OCI-LY1 (cell line): ENCODE data around the gene VIL1.

Source experiments
- H2AFZ ChIP-seq: fragments of 200-600 bp; sonication (generic), shearing (Covaris generic); 2 replicates; pipeline ENCODE4 v1.6.0; 2014; ENCODE audit warnings: antibody characterized with exemption, mild to moderate bottlenecking, low read length
- H3F3A ChIP-seq: fragments of 200-600 bp; sonication (generic), shearing (Covaris generic); 2 replicates; pipeline ENCODE4 v1.6.0; 2014; ENCODE audit warnings: mild to moderate bottlenecking, antibody characterized with exemption, low read length, moderate library complexity; ENCODE audit not compliant: insufficient read depth
- H3K27ac ChIP-seq: fragments of 200-600 bp; sonication (generic); 2 replicates; pipeline ENCODE4 v1.5.1; 2014; ENCODE audit warnings: low read length, mixed run types, mild to moderate bottlenecking, low read depth; ENCODE audit not compliant: poor library complexity, severe bottlenecking
- H3K27me3 ChIP-seq: fragments of 200-600 bp; sonication (generic); 2 replicates; pipeline ENCODE4 v1.6.0; 2014; ENCODE audit warnings: antibody characterized with exemption, mild to moderate bottlenecking, low read length, moderate library complexity; ENCODE audit not compliant: insufficient read depth
- H3K36me3 ChIP-seq: fragments of 200-600 bp; sonication (generic); 2 replicates; pipeline ENCODE4 v1.6.1; 2014; ENCODE audit warnings: mild to moderate bottlenecking, antibody characterized with exemption, low read length, moderate library complexity, mixed read lengths; ENCODE audit not compliant: insufficient read depth
- H3K4me1 ChIP-seq: fragments of 200-600 bp; sonication (generic); 2 replicates; pipeline ENCODE4 v1.5.1; 2014; ENCODE audit warnings: mild to moderate bottlenecking, low read length, moderate library complexity; ENCODE audit not compliant: insufficient read depth, severe bottlenecking
- H3K4me2 ChIP-seq: fragments of 200-600 bp; sonication (generic), shearing (Covaris generic); 2 replicates; pipeline ENCODE4 v1.6.1; 2014; ENCODE audit warnings: low read length
- H3K4me3 ChIP-seq: fragments of 200-600 bp; sonication (generic); 2 replicates; pipeline ENCODE4 v1.5.1; 2014; ENCODE audit warnings: low read length, low read depth, mild to moderate bottlenecking, mixed read lengths; ENCODE audit not compliant: poor library complexity, severe bottlenecking
- H3K79me2 ChIP-seq: fragments of 200-600 bp; shearing (Covaris generic); 2 replicates; pipeline ENCODE4 v1.6.1; 2016; ENCODE audit warnings: mixed run types, low read length, mixed read lengths; ENCODE audit not compliant: insufficient read depth
- H3K9ac ChIP-seq: fragments of 200-600 bp; sonication (generic), shearing (Covaris generic); 2 replicates; pipeline ENCODE4 v1.6.1; 2014; ENCODE audit warnings: mild to moderate bottlenecking, low read length, mixed read lengths
- H3K9me2 ChIP-seq: fragments of 200-600 bp; sonication (generic), shearing (Covaris generic); 2 replicates; pipeline ENCODE4 v1.6.1; 2014; ENCODE audit warnings: low read depth, mild to moderate bottlenecking, low read length, mixed read lengths
- H3K9me3 ChIP-seq: fragments of 200-600 bp; shearing (Covaris generic); 2 replicates; pipeline ENCODE4 v1.6.1; 2014; ENCODE audit warnings: low read length, mixed read lengths
- H4K20me1 ChIP-seq: fragments of 200-600 bp; sonication (generic), shearing (Covaris generic); 2 replicates; pipeline ENCODE4 v1.6.0; 2016; ENCODE audit warnings: mild to moderate bottlenecking, low read length; ENCODE audit not compliant: insufficient read depth
- CTCF ChIP-seq: fragments of 200-600 bp; sonication (generic), shearing (Covaris generic); IDR thresholded peaks from 2 replicates; pipeline ENCODE4 v1.5.1; 2017; ENCODE audit warnings: mild to moderate bottlenecking, antibody characterized with exemption, low read length, moderate library complexity, mixed read lengths
- EZH2 ChIP-seq: fragments of 200-600 bp; sonication (generic), shearing (Covaris generic); IDR thresholded peaks from 2 replicates; pipeline ENCODE4 v1.8.0; 2017; ENCODE audit warnings: borderline replicate concordance, mixed run types, mild to moderate bottlenecking, antibody characterized with exemption, low read length, moderate library complexity, mixed read lengths

The VIL1 gene

GRCh38 chr2:218418717-218419458 lies at the start of gene VIL1:
TSS of gene VIL1 (plus strand) at chr2:218419123. CDS start at chr2:218423779, 4,656 bp downstream.
- Histone ChIP-seq H3K9me3 (no peaks in the 10 kb centered on the region), H2AFZ (no peak within 1 kb of the TSS), H3K4me3 (no peak within 1 kb of the TSS), H3K9ac (no peak within 1 kb of the TSS), H3K27me3 (peaks cover 5% of the 10 kb centered on the region; the same call in 1 of the 2 replicates), H3K4me1 (no peaks in the 10 kb centered on the region), H3K4me2 (no peak within 1 kb of the TSS), H3K9me2 (no peaks in the 10 kb centered on the region), H3K27ac (no peak within 1 kb of the TSS), H3K36me3 (no peaks in the 10 kb centered on the region), H4K20me1 (no peaks in the 10 kb centered on the region), H3F3A (no peaks in the 10 kb centered on the region), H3K79me2 (no peaks in the 10 kb centered on the region)
- TF ChIP-seq EZH2 (no peak), CTCF (no peak)

- H3K4me3 ChIP-seq = no peak overlapping the region
- no peaks in the 10 kb centered on the region; the same call in 1 of the 2 replicates for H3K36me3 ChIP-seq
- peaks cover 10% of the 10 kb centered on the region for H3K4me1 ChIP-seq
- H3F3A ChIP-seq = no peaks in the 10 kb centered on the region
- H3K79me2 ChIP-seq = no peaks in the 10 kb centered on the region
- no peak overlapping the region for H3K9ac ChIP-seq
- TF ChIP-seq CTCF (no peak), EZH2 (no peak)
- no peak overlapping the region for H3K4me2 ChIP-seq
- peaks cover 14% of the 10 kb centered on the region; the same call in 1 of the 2 replicates for H3K27me3 ChIP-seq
- H2AFZ ChIP-seq = no peak overlapping the region
- no peaks in the 10 kb centered on the region for H3K9me3 ChIP-seq
- no peak overlapping the region for H3K27ac ChIP-seq
- no peaks in the 10 kb centered on the region for H4K20me1 ChIP-seq
- no peaks in the 10 kb centered on the region for H3K9me2 ChIP-seq
Observed at GRCh38 chr2:218369330-218369729, 49.6 kb upstream of the VIL1 start.

GRCh38 chr2:218370410-218371063 lies 48.4 kb upstream of the VIL1 start:
- H3K4me1 ChIP-seq = peaks cover 10% of the 10 kb centered on the region
- H4K20me1 ChIP-seq = no peaks in the 10 kb centered on the region
- H3K4me2 ChIP-seq = no peak overlapping the region
- no peaks in the 10 kb centered on the region for H3K79me2 ChIP-seq
- H3K4me3 ChIP-seq = no peak overlapping the region
- peaks cover 10% of the 10 kb centered on the region; the same call in 1 of the 2 replicates for H3K27me3 ChIP-seq
- H2AFZ ChIP-seq = no peak overlapping the region
- TF ChIP-seq CTCF (no peak), EZH2 (no peak)
- no peaks in the 10 kb centered on the region for H3F3A ChIP-seq
- H3K36me3 ChIP-seq = no peaks in the 10 kb centered on the region; the same call in 1 of the 2 replicates
- H3K9ac ChIP-seq = no peak overlapping the region
- H3K9me2 ChIP-seq = no peaks in the 10 kb centered on the region
- H3K9me3 ChIP-seq = no peaks in the 10 kb centered on the region
- no peak overlapping the region for H3K27ac ChIP-seq
